GM21367 (cell line): Measurements from ENCODE around the gene ANKDD1B.
"Not testable (repeated sequence)": the region's sequence is repeated elsewhere in the genome, so short reads cannot be mapped to it uniquely, and the experiment has no call there.

Experiments
- ATAC-seq: cut with Tn5 transposase; IDR thresholded peaks from one replicate; pipeline ENCODE4 v1.9.1; 2021; ENCODE audit not compliant: unreplicated experiment

The ANKDD1B gene

GRCh38 chr5:75611311-75612225, at the start of gene ANKDD1B:
ANKDD1B (plus strand) TSS chr5:75611453; CDS start chr5:75611635, 182 bp downstream.
- ATAC-seq: no peak

GRCh38 chr5:75565991-75566709, 45.1 kb upstream of the ANKDD1B start:
- not testable (repeated sequence) for ATAC-seq

GRCh38 chr5:75566710-75567309, 44.4 kb upstream of the ANKDD1B start:
- ATAC-seq: peak; percentile 88

GRCh38 chr5:75567710-75568109, 43.5 kb upstream of the ANKDD1B start:
- ATAC-seq: no peak

- no peak for ATAC-seq
Observed at GRCh38 chr5:75568202-75568601, 43.1 kb upstream of the ANKDD1B start.

GRCh38 chr5:75571547-75571946, 39.7 kb upstream of the ANKDD1B start:
- no peak for ATAC-seq

GRCh38 chr5:75574791-75575190, 36.5 kb upstream of the ANKDD1B start:
- peak; percentile 12 for ATAC-seq

GRCh38 chr5:75578280-75578679, 33.0 kb upstream of the ANKDD1B start:
- ATAC-seq: not testable (repeated sequence)

GRCh38 chr5:75584641-75585040, 26.6 kb upstream of the ANKDD1B start:
- no peak for ATAC-seq

GRCh38 chr5:75588666-75589065, 22.6 kb upstream of the ANKDD1B start:
- ATAC-seq: no peak

GRCh38 chr5:75600535-75600934, 10.7 kb upstream of the ANKDD1B start:
- ATAC-seq: no peak

GRCh38 chr5:75601567-75601966, 9.7 kb upstream of the ANKDD1B start:
- ATAC-seq: no peak

GRCh38 chr5:75601996-75602395, 9.3 kb upstream of the ANKDD1B start:
- no peak for ATAC-seq

GRCh38 chr5:75603371-75603770, 7.9 kb upstream of the ANKDD1B start:
- no peak for ATAC-seq

- ATAC-seq: no peak
Observed at GRCh38 chr5:75603821-75604220, 7.4 kb upstream of the ANKDD1B start.

- ATAC-seq: not testable (repeated sequence)
Observed at GRCh38 chr5:75607341-75607740, 3.9 kb upstream of the ANKDD1B start.

- no peak for ATAC-seq
Observed at GRCh38 chr5:75608870-75609269, 2.4 kb upstream of the ANKDD1B start.

- no peak for ATAC-seq
Observed at GRCh38 chr5:75610201-75610600, 1.1 kb upstream of the ANKDD1B start.

- not testable (repeated sequence) for ATAC-seq
Observed at GRCh38 chr5:75610859-75611310, 368 bp upstream of the ANKDD1B start.

GRCh38 chr5:75612226-75612569, 945 bp downstream of the ANKDD1B start:
- ATAC-seq: no peak

- ATAC-seq: no peak
Observed at GRCh38 chr5:75612901-75613300, 1.6 kb downstream of the ANKDD1B start.

GRCh38 chr5:75614176-75614575, 2.9 kb downstream of the ANKDD1B start:
- no peak for ATAC-seq
